Activated T-helper 17 cell treated with anti-CD3 and anti-CD28 coated beads, Interleukin-2, amount 50 U/mL, for 72 hours (primary cell): Measurements from ENCODE around the gene STARD8. TPM values are rescaled to one million over a fixed set of nuclear protein-coding genes. Genes with fewer than 3 reads are reported as not detected.

Source experiments
- ATAC-seq: fragments of 150-1000 bp; cut with Tn5 transposase; replicated peaks from 2 replicates; pipeline ENCODE4 v1.10.0; 2021; ENCODE audit warnings: mild to moderate bottlenecking, moderate library complexity
- H3K27ac Mint-ChIP-seq: one replicate; pipeline ENCODE4 v1.8.0; 2022; ENCODE audit warnings: mixed read lengths
- H3K27me3 Mint-ChIP-seq: one replicate; pipeline ENCODE4 v1.8.0; 2022; ENCODE audit warnings: mixed read lengths
- H3K36me3 Mint-ChIP-seq: one replicate; pipeline ENCODE4 v1.8.0; 2022; ENCODE audit warnings: low read depth, mild to moderate bottlenecking, mixed read lengths
- H3K4me1 Mint-ChIP-seq: one replicate; pipeline ENCODE4 v1.8.0; 2022; ENCODE audit warnings: mixed read lengths
- H3K4me3 Mint-ChIP-seq: one replicate; pipeline ENCODE4 v1.8.0; 2022; ENCODE audit warnings: mild to moderate bottlenecking, mixed read lengths
- H3K9me3 Mint-ChIP-seq: one replicate; pipeline ENCODE4 v1.8.0; 2022; ENCODE audit warnings: mixed read lengths
- total RNA-seq, 2 donors: library from RNA; stranded (reverse); gene quantifications; one replicate each; pipeline ENCODE4 v1.2.3, GENCODE V29; 2022

STARD8 gene
- total RNA-seq, 2 donors from 2014 or later, result 0.52 to 1.8 TPM

DNA sequence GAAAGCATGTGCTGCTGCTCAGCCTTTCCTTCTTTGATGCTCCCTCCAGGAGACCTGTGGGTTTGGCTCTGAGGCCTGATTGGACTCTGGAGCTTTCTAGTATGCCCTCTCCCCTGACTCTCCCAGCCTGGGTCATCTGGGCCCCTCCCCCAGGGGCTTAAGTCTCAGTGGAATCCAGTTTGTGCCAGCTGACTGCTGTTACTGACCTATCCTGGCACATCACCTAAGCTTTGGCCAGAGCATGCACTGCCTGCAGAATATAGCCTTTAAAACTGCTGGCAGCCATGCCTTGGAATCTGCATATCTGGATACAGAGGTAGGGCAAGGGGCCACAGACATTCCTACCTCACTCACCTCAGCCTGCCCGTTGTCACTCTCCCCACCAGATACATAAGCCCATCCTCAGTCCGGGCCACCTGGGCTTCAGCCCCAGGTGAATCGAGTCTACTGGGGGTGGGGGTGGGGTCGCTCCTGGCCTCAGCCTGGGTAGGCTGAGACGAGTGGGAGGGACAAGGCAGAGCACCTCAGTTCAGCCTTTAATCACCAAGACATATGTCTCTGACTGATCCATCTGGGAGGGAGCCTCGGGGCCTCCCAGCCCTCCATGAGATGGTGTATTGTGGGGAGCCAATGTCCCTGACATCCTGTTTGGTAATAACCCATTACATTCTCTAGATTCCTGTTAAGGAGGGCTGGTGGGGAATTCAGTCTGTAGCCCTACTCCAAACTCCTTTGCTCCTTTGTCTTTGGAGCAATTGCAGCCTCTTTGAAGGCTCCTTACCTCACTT, 61.2 kb downstream of the STARD8 start:
- Mint-ChIP-seq H3K4me1 (no peaks in the 10 kb centered on the region), H3K27me3 (no peaks in the 10 kb centered on the region), H3K9me3 (no peaks in the 10 kb centered on the region), H3K4me3 (no peak overlapping the region), H3K27ac (no peak overlapping the region), H3K36me3 (no peaks in the 10 kb centered on the region)
- no peak for ATAC-seq

DNA sequence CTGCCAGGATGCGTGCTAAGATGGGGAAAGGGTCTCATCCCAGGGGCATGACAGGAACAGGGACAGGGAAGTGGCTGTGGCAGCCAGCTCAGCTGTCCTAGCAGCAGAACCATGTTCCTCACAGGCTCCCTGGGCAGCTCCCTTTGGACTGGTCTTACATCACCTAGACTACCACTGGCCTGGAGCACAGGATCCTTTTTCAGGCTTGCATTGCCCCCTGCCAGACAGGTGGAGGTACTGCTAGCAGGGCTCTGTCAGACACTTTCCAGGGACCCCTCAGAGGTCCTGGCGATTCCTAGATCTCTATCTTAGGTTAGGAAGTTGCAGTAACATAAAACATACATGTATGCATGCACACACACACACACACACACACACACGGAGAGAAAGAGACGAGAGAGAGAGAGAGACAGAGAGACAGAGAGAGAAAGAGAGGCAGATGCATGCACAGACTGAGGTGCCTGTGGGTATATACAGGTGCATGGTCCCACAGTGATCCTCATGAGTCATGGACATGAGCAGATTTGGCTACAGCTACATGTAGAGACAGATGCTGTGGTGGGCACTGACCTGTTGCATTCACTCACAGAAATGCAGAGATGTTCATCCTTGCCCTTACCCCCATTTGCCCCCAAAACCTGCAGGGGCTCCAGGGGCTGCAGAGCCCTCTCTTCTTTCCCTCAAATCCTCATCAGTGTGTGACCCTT, 63.6 kb downstream of the STARD8 start:
- no peaks in the 10 kb centered on the region for H3K27me3 Mint-ChIP-seq
- no peak overlapping the region for H3K4me3 Mint-ChIP-seq
- peak; percentile 40 for ATAC-seq
- no peaks in the 10 kb centered on the region for H3K36me3 Mint-ChIP-seq
- no peaks in the 10 kb centered on the region for H3K9me3 Mint-ChIP-seq
- no peaks in the 10 kb centered on the region for H3K4me1 Mint-ChIP-seq
- no peak overlapping the region for H3K27ac Mint-ChIP-seq

DNA sequence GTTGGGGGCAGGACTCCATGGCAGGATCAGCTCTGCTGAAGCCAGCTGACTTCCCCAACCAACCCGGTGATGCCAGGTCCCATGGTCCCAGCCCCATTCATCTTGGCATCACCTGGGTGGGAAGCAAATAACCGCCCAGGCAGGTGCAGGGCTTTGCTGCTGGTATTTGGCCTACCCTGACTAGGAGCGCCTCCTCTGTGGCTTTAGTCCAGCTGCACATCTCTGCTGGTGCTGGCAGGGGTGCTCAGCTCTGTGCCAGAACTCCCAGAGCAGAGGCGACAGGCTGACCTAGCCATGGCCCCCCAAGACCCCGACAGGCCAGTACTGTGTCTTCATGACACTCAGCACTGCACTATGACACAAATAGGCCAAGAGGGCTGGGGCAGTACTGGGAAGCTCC, 64.4 kb downstream of the STARD8 start:
- H3K27ac Mint-ChIP-seq, result no peak overlapping the region
- no peaks in the 10 kb centered on the region for H3K27me3 Mint-ChIP-seq
- H3K9me3 Mint-ChIP-seq, result no peaks in the 10 kb centered on the region
- no peak for ATAC-seq
- H3K4me1 Mint-ChIP-seq, result no peaks in the 10 kb centered on the region
- H3K36me3 Mint-ChIP-seq, result no peaks in the 10 kb centered on the region
- no peak overlapping the region for H3K4me3 Mint-ChIP-seq

DNA sequence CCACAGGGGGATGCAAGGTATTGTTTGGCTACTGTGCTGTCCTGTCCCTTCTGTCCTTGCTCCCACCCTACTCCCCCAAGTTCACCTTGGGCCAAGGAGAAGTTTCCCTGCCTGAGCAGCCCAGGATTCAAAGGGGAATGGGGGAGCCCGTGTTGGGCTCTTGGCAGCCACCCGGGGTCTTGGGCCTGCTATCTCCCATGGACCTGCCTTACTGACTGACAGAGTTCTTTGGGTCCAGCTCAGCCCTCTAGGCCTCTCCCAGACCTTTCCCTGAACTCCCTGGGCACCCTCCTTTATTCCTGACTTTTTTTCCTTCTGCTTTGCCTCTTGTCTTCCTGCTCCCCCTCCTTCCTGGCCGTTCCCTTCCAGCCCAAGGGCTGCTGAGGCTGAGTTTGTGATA, 67.4 kb downstream of the STARD8 start:
- H3K9me3 Mint-ChIP-seq, result no peaks in the 10 kb centered on the region
- H3K4me3 Mint-ChIP-seq, result no peak overlapping the region
- no peaks in the 10 kb centered on the region for H3K27me3 Mint-ChIP-seq
- H3K4me1 Mint-ChIP-seq, result no peaks in the 10 kb centered on the region
- no peaks in the 10 kb centered on the region for H3K36me3 Mint-ChIP-seq
- peak overlapping the region; percentile 55 for H3K27ac Mint-ChIP-seq
- ATAC-seq, result no peak

DNA sequence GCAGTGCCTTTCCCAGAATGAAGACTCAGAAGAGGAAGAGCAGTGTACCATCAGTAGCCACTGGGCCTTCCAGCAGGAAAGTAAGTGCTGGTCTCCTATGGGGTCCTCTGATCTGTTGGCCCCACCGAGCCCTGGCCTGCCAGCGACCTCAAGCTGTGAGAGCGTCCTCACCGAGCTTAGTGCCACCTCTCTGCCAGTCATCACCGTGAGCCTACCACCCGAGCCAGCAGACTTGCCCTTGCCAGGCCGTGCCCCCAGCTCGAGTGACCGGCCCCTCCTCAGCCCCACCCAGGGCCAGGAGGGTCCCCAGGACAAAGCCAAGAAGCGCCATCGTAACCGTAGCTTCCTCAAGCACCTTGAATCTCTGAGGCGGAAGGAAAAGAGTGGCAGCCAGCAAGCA, 69.7 kb downstream of the STARD8 start:
- H3K4me1 Mint-ChIP-seq, result no peaks in the 10 kb centered on the region
- no peaks in the 10 kb centered on the region for H3K9me3 Mint-ChIP-seq
- H3K4me3 Mint-ChIP-seq, result no peak overlapping the region
- no peak overlapping the region for H3K27ac Mint-ChIP-seq
- no peaks in the 10 kb centered on the region for H3K27me3 Mint-ChIP-seq
- no peaks in the 10 kb centered on the region for H3K36me3 Mint-ChIP-seq
- no peak for ATAC-seq

DNA sequence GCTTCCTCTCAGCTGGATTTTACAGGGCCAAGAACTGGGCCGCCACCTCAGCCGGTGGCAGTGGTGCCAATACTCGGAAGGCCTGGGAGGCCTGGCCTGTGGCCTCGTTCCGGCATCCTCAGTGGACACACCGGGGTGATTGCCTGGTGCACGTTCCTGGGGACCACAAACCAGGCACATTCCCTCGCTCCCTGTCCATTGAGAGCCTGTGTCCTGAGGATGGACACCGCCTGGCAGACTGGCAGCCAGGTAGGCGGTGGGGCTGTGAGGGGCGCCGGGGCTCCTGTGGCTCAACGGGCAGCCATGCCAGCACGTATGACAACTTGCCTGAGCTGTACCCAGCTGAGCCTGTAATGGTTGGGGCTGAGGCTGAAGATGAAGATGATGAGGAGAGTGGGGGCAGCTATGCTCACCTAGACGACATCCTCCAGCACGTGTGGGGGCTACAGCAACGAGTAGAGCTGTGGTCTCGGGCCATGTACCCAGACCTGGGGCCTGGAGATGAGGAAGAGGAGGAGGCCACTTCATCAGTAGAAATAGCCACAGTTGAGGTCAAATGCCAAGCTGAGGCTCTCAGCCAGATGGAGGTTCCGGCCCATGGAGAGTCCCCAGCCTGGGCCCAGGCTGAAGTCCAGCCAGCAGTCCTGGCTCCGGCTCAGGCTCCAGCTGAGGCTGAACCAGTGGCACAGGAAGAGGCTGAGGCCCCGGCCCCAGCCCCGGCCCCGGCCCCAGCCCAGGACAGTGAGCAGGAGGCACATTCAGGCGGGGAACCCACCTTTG, 70.4 kb downstream of the STARD8 start:
- H3K36me3 Mint-ChIP-seq, result no peaks in the 10 kb centered on the region
- H3K27me3 Mint-ChIP-seq, result no peaks in the 10 kb centered on the region
- ATAC-seq, result no peak
- H3K9me3 Mint-ChIP-seq, result no peaks in the 10 kb centered on the region
- no peak overlapping the region for H3K27ac Mint-ChIP-seq
- no peak overlapping the region for H3K4me3 Mint-ChIP-seq
- no peaks in the 10 kb centered on the region for H3K4me1 Mint-ChIP-seq

DNA sequence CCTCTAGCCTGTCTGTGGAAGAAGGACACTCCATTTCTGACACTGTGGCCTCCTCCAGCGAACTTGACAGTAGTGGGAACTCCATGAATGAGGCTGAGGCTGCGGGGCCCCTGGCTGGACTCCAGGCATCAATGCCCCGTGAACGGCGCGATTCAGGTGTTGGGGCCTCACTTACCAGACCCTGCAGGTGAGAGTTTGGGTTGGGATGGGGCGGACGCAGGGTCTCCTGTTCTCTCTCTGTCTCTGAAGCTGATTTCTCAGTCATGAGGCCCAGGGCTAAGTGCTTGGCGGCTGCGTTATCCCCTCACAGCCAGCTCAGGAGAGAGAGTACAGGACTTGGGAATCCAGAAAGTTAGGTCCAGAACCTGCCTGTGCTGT, 71.0 kb downstream of the STARD8 start:
- Mint-ChIP-seq H3K4me1 (no peaks in the 10 kb centered on the region), H3K27me3 (no peaks in the 10 kb centered on the region), H3K9me3 (no peaks in the 10 kb centered on the region), H3K36me3 (no peaks in the 10 kb centered on the region), H3K27ac (no peak overlapping the region), H3K4me3 (no peak overlapping the region)
- no peak for ATAC-seq

DNA sequence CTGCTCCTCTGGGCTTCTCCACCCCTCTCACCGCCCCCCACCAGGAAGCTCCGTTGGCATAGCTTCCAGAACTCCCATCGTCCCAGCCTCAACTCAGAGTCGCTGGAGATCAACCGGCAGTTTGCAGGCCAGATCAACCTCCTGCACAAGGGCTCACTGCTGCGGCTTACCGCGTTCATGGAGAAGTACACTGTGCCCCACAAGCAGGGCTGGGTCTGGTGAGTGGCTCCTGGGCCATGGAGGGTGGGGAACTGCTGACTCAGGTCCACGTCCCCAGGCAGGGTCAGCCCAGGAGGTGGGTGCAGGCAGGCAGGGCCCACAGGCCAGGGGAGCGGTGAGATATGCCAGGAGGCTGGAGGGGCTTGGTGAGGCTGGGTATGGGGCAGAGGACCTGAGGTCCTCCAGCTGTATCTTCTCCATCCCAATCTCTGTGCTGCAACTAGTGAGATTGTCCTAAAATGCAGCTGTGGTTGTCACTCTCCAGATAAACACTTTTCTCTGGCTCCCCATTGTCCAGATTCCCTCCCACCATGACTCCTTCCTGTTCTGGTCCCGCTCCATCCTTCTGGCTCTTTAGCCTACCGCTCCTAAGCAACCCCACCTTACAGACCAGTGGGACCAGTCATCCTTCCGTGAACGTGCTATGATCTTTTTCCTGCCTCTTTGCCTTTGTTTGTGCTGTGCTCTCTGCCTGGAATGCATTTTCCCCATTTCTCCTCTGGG, 71.9 kb downstream of the STARD8 start:
- H3K4me3 Mint-ChIP-seq, result no peak overlapping the region

DNA sequence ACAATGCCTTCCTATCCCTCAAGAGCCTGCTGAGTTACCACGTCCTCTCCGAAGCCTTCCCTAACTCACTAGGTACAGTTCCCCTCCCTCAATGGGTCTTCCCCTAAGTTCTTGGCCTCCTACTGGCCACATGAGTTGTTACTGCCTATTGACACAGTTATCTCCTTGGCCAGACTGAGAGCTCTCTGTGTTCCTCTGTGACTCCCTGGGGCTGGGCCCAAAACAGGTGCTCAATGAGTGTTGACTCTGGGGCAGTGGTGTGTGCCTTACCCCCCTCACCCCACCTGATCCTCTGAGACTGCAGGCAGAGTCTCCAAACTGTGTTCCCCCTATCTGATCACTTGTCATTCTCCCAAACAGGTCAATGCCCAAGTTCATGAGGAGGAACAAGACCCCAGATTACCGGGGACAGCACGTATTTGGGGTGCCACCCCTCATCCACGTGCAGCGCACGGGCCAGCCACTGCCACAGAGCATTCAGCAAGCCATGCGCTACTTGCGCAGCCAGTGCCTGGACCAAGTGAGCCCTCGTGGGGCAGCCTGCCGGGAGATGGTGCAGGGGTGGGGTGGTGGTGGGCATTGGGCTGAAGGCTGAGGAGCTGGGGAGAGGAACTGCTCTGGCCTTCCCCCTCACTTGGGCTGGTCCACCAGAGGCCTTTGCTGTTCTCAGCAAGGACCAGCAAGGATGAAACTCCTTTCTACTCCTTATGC, 72.6 kb downstream of the STARD8 start:
- no peaks in the 10 kb centered on the region for H3K27me3 Mint-ChIP-seq
- ATAC-seq, result no peak
- no peak overlapping the region for H3K27ac Mint-ChIP-seq
- no peak overlapping the region for H3K4me3 Mint-ChIP-seq
- no peaks in the 10 kb centered on the region for H3K36me3 Mint-ChIP-seq
- no peaks in the 10 kb centered on the region for H3K9me3 Mint-ChIP-seq
- no peaks in the 10 kb centered on the region for H3K4me1 Mint-ChIP-seq

More for the DNA sequence above, 71.9 kb downstream of the STARD8 start:
- no peaks in the 10 kb centered on the region for H3K27me3 Mint-ChIP-seq
- no peaks in the 10 kb centered on the region for H3K9me3 Mint-ChIP-seq
- no peaks in the 10 kb centered on the region for H3K36me3 Mint-ChIP-seq
- H3K27ac Mint-ChIP-seq, result no peak overlapping the region
- no peaks in the 10 kb centered on the region for H3K4me1 Mint-ChIP-seq
- no peak for ATAC-seq

DNA sequence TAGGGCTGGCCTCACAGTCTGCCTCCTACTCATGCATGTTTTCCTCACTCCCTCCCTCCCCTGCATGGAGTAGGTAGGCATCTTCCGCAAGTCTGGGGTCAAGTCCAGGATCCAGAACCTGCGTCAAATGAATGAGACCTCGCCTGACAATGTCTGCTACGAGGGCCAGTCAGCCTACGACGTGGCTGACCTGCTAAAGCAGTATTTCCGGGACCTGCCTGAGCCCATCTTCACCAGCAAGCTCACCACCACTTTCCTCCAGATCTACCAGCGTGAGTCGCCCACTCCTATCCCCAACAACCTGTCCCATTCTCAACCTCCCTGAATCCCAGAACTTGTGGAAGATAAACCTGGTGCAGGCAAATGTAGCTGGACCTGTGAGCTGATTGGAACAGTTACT, 73.4 kb downstream of the STARD8 start:
- no peak for ATAC-seq
- Mint-ChIP-seq H3K36me3 (no peaks in the 10 kb centered on the region), H3K4me1 (no peaks in the 10 kb centered on the region), H3K9me3 (no peaks in the 10 kb centered on the region), H3K4me3 (no peak overlapping the region), H3K27ac (no peak overlapping the region), H3K27me3 (no peaks in the 10 kb centered on the region)

DNA sequence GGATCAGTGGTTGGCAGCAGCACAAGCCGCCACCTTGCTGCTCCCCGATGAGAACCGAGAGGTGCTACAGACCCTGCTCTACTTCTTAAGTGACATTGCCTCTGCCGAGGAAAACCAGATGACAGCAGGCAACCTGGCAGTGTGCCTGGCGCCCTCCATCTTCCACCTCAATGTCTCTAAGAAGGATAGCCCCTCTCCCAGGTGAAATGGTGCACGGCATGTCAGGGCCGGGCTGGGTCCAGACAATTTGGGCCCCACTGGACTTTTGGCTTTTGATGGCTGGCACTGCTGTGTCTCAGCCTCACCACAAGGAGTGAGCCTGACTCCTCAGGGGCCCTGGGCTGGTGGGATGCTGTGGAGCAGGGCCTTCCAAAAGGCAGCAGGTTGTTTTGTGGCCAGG, 74.1 kb downstream of the STARD8 start:
- no peaks in the 10 kb centered on the region for H3K36me3 Mint-ChIP-seq
- no peak overlapping the region for H3K27ac Mint-ChIP-seq
- no peak for ATAC-seq
- H3K9me3 Mint-ChIP-seq, result no peaks in the 10 kb centered on the region
- H3K4me3 Mint-ChIP-seq, result no peak overlapping the region
- no peaks in the 10 kb centered on the region for H3K27me3 Mint-ChIP-seq
- H3K4me1 Mint-ChIP-seq, result no peaks in the 10 kb centered on the region

DNA sequence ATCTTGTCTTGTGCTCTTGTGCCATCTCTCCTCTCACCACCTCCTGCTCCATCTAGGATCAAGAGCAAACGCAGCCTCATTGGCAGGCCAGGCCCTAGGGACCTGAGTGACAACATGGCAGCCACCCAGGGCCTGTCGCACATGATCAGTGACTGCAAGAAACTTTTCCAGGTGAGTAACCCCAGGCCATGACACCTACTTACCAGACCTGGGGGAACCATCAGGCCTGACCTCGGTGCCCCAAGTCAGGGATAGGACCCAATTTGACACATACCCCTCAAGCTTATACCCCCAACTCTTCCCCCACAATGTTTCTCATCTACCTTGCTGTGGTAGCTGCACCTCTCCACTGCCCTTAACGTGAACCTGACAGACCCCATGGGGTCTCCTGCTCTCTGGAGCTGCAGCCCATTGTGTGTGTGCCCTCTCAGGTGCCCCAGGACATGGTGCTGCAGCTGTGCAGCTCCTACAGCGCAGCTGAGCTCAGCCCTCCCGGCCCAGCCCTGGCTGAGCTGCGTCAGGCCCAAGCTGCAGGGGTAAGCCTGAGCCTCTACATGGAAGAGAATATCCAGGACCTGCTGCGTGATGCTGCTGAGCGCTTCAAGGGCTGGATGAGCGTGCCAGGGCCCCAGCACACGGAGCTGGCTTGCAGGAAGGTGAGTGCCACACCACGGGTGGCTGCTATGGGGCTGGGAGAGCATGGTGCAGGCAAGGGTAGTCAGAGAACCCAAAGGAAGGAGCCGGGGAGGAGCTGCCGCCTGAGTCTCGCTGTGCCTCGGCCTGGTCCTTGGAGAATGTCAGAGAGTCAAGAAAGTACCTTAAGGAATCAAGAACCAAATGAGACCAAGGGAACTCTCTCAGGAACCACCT, 74.8 kb downstream of the STARD8 start:
- Mint-ChIP-seq H3K36me3 (no peaks in the 10 kb centered on the region), H3K27me3 (no peaks in the 10 kb centered on the region), H3K9me3 (no peaks in the 10 kb centered on the region), H3K27ac (no peak overlapping the region), H3K4me1 (no peaks in the 10 kb centered on the region), H3K4me3 (no peak overlapping the region)
- no peak for ATAC-seq

DNA sequence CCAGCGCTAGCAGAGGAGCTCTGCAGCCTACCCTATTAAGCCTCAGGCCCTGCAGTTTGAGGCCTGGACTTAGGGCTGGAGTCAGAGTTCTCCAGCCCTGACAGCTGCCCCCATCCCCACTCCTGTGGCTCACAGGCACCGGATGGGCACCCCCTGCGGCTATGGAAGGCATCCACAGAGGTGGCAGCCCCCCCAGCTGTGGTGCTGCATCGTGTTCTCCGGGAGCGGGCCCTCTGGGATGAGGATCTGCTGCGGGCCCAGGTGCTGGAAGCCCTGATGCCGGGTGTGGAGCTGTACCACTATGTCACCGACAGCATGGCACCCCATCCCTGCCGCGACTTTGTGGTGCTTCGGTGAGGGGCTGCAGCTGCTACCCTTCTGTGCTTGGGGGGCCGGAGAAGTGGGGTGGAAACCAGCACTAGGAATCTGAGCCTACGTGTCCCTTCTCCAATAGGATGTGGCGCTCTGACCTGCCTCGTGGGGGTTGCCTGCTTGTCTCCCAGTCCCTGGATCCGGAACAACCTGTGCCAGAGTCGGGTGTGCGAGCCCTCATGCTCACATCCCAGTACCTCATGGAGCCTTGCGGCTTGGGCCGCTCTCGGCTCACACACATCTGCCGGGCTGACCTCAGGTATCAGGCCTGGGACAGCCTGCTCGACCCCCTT, 76.2 kb downstream of the STARD8 start:
- Mint-ChIP-seq H3K27ac (no peak overlapping the region), H3K4me1 (no peaks in the 10 kb centered on the region), H3K9me3 (no peaks in the 10 kb centered on the region), H3K4me3 (no peak overlapping the region), H3K27me3 (no peaks in the 10 kb centered on the region), H3K36me3 (no peaks in the 10 kb centered on the region)
- no peak for ATAC-seq
